LoVo (cell line): Measurements from ENCODE around the gene MS4A10.
"Not testable (repeated sequence)": the region's sequence is repeated elsewhere in the genome, so short reads cannot be mapped to it uniquely, and the experiment has no call there.

Experiments
- DNase-seq: peaks from one replicate; pipeline ENCODE4 v3.0.0-alpha.2; 2016; ENCODE audit warnings: low spot score

Gene MS4A10

GRCh38 chr11:60786811-60787567 lies 1.9 kb downstream of the MS4A10 start:
- no peak for DNase-seq

- DNase-seq, result no peak
Observed at GRCh38 chr11:60788401-60789125, 3.4 kb downstream of the MS4A10 start.

GRCh38 chr11:60790726-60791125 lies 5.6 kb downstream of the MS4A10 start:
- DNase-seq, result no peak

- no peak for DNase-seq
Observed at GRCh38 chr11:60791153-60791933, 6.2 kb downstream of the MS4A10 start.

GRCh38 chr11:60792521-60792920 lies 7.4 kb downstream of the MS4A10 start:
- no peak for DNase-seq

- no peak for DNase-seq
Observed at GRCh38 chr11:60795291-60795690, 10.2 kb downstream of the MS4A10 start.

- no peak for DNase-seq
Observed at GRCh38 chr11:60797846-60798630, 12.9 kb downstream of the MS4A10 start.

GRCh38 chr11:60798631-60799030 lies 13.5 kb downstream of the MS4A10 start:
- no peak for DNase-seq

- no peak for DNase-seq
Observed at GRCh38 chr11:60801194-60801593, 16.1 kb downstream of the MS4A10 start.

- no peak for DNase-seq
Observed at GRCh38 chr11:60803273-60803936, 18.3 kb downstream of the MS4A10 start.

- DNase-seq, result no peak
Observed at GRCh38 chr11:60809249-60809648, 24.1 kb downstream of the MS4A10 start.

- DNase-seq, result no peak
Observed at GRCh38 chr11:60809691-60810090, 24.6 kb downstream of the MS4A10 start.

- DNase-seq, result no peak
Observed at GRCh38 chr11:60810151-60810550, 25.0 kb downstream of the MS4A10 start.

GRCh38 chr11:60810569-60810968 lies 25.4 kb downstream of the MS4A10 start:
- DNase-seq, result no peak

- DNase-seq, result no peak
Observed at GRCh38 chr11:60813324-60813723, 28.2 kb downstream of the MS4A10 start.

- no peak for DNase-seq
Observed at GRCh38 chr11:60814112-60814511, 29.0 kb downstream of the MS4A10 start.

GRCh38 chr11:60816590-60817157 lies 31.5 kb downstream of the MS4A10 start:
- DNase-seq, result no peak

GRCh38 chr11:60818057-60818456 lies 32.9 kb downstream of the MS4A10 start:
- DNase-seq, result no peak

GRCh38 chr11:60821827-60822599 lies 36.9 kb downstream of the MS4A10 start:
- no peak for DNase-seq

- DNase-seq, result not testable (repeated sequence)
Observed at GRCh38 chr11:60823745-60824306, 38.7 kb downstream of the MS4A10 start.
